NT2/D1 (cell line): ENCODE results near the gene LIMCH1.

Experiments used
- SUZ12 ChIP-seq: IDR thresholded peaks from 2 replicates; pipeline ENCODE4 v1.6.1; 2011; ENCODE audit not compliant: insufficient read length, insufficient read depth; ENCODE audit errors: extremely low read depth
- YY1 ChIP-seq: IDR thresholded peaks from 2 replicates; pipeline ENCODE4 v1.6.1; 2011; ENCODE audit not compliant: insufficient read length, insufficient read depth
- ZNF274 ChIP-seq: IDR thresholded peaks from 2 replicates; pipeline ENCODE4 v1.6.1; 2011; ENCODE audit warnings: mild to moderate bottlenecking, low read depth, low read length

GRCh38 chr4:41644915-41645295, 106.9 kb downstream of the LIMCH1 start:
- no peak for TF ChIP-seq YY1
- no peak for TF ChIP-seq SUZ12
- no peak for TF ChIP-seq ZNF274
